Glomerular visceral epithelial cell (primary cell): ENCODE data around the gene TBC1D21.

Experiments
- DNase-seq: peaks from one replicate; pipeline ENCODE4 v3.0.0-alpha.2; 2016; ENCODE audit errors: extremely low spot score

Gene TBC1D21

GRCh38 chr15:73889053-73889761 is 15.8 kb downstream of the TBC1D21 start:
- DNase-seq = no peak

GRCh38 chr15:73889762-73890124 is 16.4 kb downstream of the TBC1D21 start:
- no peak for DNase-seq

- no peak for DNase-seq
Measured at GRCh38 chr15:73891328-73892315, 18.3 kb downstream of the TBC1D21 start.

- no peak for DNase-seq
Measured at GRCh38 chr15:73892446-73893226, 19.3 kb downstream of the TBC1D21 start.

- DNase-seq = no peak
Measured at GRCh38 chr15:73894133-73894814, 20.9 kb downstream of the TBC1D21 start.

GRCh38 chr15:73897441-73898261 is 24.3 kb downstream of the TBC1D21 start:
- DNase-seq = peak; percentile 93

GRCh38 chr15:73899197-73900094 is 26.1 kb downstream of the TBC1D21 start:
- no peak for DNase-seq

GRCh38 chr15:73900095-73900712 is 26.8 kb downstream of the TBC1D21 start:
- DNase-seq = peak; percentile 45

GRCh38 chr15:73901126-73901810 is 27.9 kb downstream of the TBC1D21 start:
- DNase-seq = no peak

- no peak for DNase-seq
Measured at GRCh38 chr15:73902121-73903020, 29.0 kb downstream of the TBC1D21 start.

GRCh38 chr15:73904026-73904815 is 30.9 kb downstream of the TBC1D21 start:
- DNase-seq = no peak

- DNase-seq = no peak
Measured at GRCh38 chr15:73905225-73905827, 32.0 kb downstream of the TBC1D21 start.

GRCh38 chr15:73906346-73907034 is 33.1 kb downstream of the TBC1D21 start:
- DNase-seq = peak; percentile 27

- DNase-seq = no peak
Measured at GRCh38 chr15:73907035-73907408, 33.7 kb downstream of the TBC1D21 start.

- peak; percentile 71 for DNase-seq
Measured at GRCh38 chr15:73908030-73908821, 34.9 kb downstream of the TBC1D21 start.
